Measurements from ENCODE around the gene FAM110A.

The FAM110A gene

GRCh38 chr20:870758-871157 lies 37.2 kb downstream of the FAM110A start:
- no CpG with 5 or more reads among the region's 3 CpGs for WGBS (ENCODE audit: insufficient coverage, insufficient read length)
- no peak for DNase-seq (ENCODE audit: low read depth, low spot score)
- H3K27me3 ChIP-seq (ENCODE audit: control insufficient read depth, insufficient read depth, low read length): no peaks in the 10 kb centered on the region

GRCh38 chr20:871436-871835 lies 37.9 kb downstream of the FAM110A start:
- no peaks in the 10 kb centered on the region for H3K4me1 ChIP-seq (ENCODE audit: control insufficient read depth, insufficient read depth, low read length)

More at GRCh38 chr20:870758-871157, 37.2 kb downstream of the FAM110A start:
- H3K27ac ChIP-seq (ENCODE audit: low read length): no peak overlapping the region
- no peak overlapping the region for H3K4me3 ChIP-seq (ENCODE audit: low read length)
- H3K4me1 ChIP-seq (ENCODE audit: control insufficient read depth, insufficient read depth, low read length): no peaks in the 10 kb centered on the region
- no peaks in the 10 kb centered on the region for H3K9me3 ChIP-seq (ENCODE audit: control insufficient read depth, insufficient read depth, low read length)
- H3K36me3 ChIP-seq (ENCODE audit: control insufficient read depth, insufficient read depth, low read length): no peaks in the 10 kb centered on the region

GRCh38 chr20:871948-872347 lies 38.4 kb downstream of the FAM110A start:
- no peaks in the 10 kb centered on the region for H3K27me3 ChIP-seq (ENCODE audit: control insufficient read depth, insufficient read depth, low read length)
- H3K27ac ChIP-seq (ENCODE audit: low read length): no peak overlapping the region
- no peak for DNase-seq (ENCODE audit: low read depth, low spot score)
- H3K9me3 ChIP-seq (ENCODE audit: control insufficient read depth, insufficient read depth, low read length): no peaks in the 10 kb centered on the region
- no CpG with 5 or more reads among the region's 2 CpGs for WGBS (ENCODE audit: insufficient coverage, insufficient read length)
- H3K36me3 ChIP-seq (ENCODE audit: control insufficient read depth, insufficient read depth, low read length): no peaks in the 10 kb centered on the region
- no peaks in the 10 kb centered on the region for H3K4me1 ChIP-seq (ENCODE audit: control insufficient read depth, insufficient read depth, low read length)
- H3K4me3 ChIP-seq (ENCODE audit: low read length): no peak overlapping the region

More at GRCh38 chr20:871436-871835, 37.9 kb downstream of the FAM110A start:
- no peaks in the 10 kb centered on the region for H3K36me3 ChIP-seq (ENCODE audit: control insufficient read depth, insufficient read depth, low read length)
- DNase-seq (ENCODE audit: low read depth, low spot score): no peak
- no peak overlapping the region for H3K27ac ChIP-seq (ENCODE audit: low read length)
- no peaks in the 10 kb centered on the region for H3K9me3 ChIP-seq (ENCODE audit: control insufficient read depth, insufficient read depth, low read length)
- H3K27me3 ChIP-seq (ENCODE audit: control insufficient read depth, insufficient read depth, low read length): no peaks in the 10 kb centered on the region
- H3K4me3 ChIP-seq (ENCODE audit: low read length): no peak overlapping the region

- peak; percentile 43 for DNase-seq (ENCODE audit: low read depth, low spot score)
- Histone ChIP-seq H3K27ac (ENCODE audit: low read length) (no peak overlapping the region), H3K27me3 (ENCODE audit: control insufficient read depth, insufficient read depth, low read length) (no peaks in the 10 kb centered on the region), H3K9me3 (ENCODE audit: control insufficient read depth, insufficient read depth, low read length) (no peaks in the 10 kb centered on the region), H3K4me3 (ENCODE audit: low read length) (no peak overlapping the region), H3K4me1 (ENCODE audit: control insufficient read depth, insufficient read depth, low read length) (no peaks in the 10 kb centered on the region), H3K36me3 (ENCODE audit: control insufficient read depth, insufficient read depth, low read length) (no peaks in the 10 kb centered on the region)
- no CpG with 5 or more reads among the region's 20 CpGs for WGBS (ENCODE audit: insufficient coverage, insufficient read length)
Observed at GRCh38 chr20:872855-873520, 39.5 kb downstream of the FAM110A start.

- no peak for DNase-seq (ENCODE audit: low read depth, low spot score)
- Histone ChIP-seq H3K4me3 (ENCODE audit: low read length) (no peak overlapping the region), H3K36me3 (ENCODE audit: control insufficient read depth, insufficient read depth, low read length) (no peaks in the 10 kb centered on the region), H3K4me1 (ENCODE audit: control insufficient read depth, insufficient read depth, low read length) (no peaks in the 10 kb centered on the region), H3K9me3 (ENCODE audit: control insufficient read depth, insufficient read depth, low read length) (no peaks in the 10 kb centered on the region), H3K27ac (ENCODE audit: low read length) (no peak overlapping the region), H3K27me3 (ENCODE audit: control insufficient read depth, insufficient read depth, low read length) (no peaks in the 10 kb centered on the region)
- WGBS (ENCODE audit: insufficient coverage, insufficient read length): no CpG with 5 or more reads among the region's 10 CpGs
Observed at GRCh38 chr20:873875-874607, 40.5 kb downstream of the FAM110A start.

- Histone ChIP-seq H3K36me3 (ENCODE audit: control insufficient read depth, insufficient read depth, low read length) (no peaks in the 10 kb centered on the region), H3K4me3 (ENCODE audit: low read length) (no peak overlapping the region), H3K9me3 (ENCODE audit: control insufficient read depth, insufficient read depth, low read length) (no peaks in the 10 kb centered on the region), H3K27me3 (ENCODE audit: control insufficient read depth, insufficient read depth, low read length) (no peaks in the 10 kb centered on the region), H3K27ac (ENCODE audit: low read length) (no peak overlapping the region), H3K4me1 (ENCODE audit: control insufficient read depth, insufficient read depth, low read length) (no peaks in the 10 kb centered on the region)
- DNase-seq (ENCODE audit: low read depth, low spot score): no peak
- WGBS (ENCODE audit: insufficient coverage, insufficient read length): no CpG with 5 or more reads among the region's 4 CpGs
Observed at GRCh38 chr20:875115-875514, 41.6 kb downstream of the FAM110A start.

- Histone ChIP-seq H3K27me3 (ENCODE audit: control insufficient read depth, insufficient read depth, low read length) (no peaks in the 10 kb centered on the region), H3K4me3 (ENCODE audit: low read length) (no peak overlapping the region), H3K36me3 (ENCODE audit: control insufficient read depth, insufficient read depth, low read length) (no peaks in the 10 kb centered on the region), H3K27ac (ENCODE audit: low read length) (no peak overlapping the region), H3K4me1 (ENCODE audit: control insufficient read depth, insufficient read depth, low read length) (no peaks in the 10 kb centered on the region), H3K9me3 (ENCODE audit: control insufficient read depth, insufficient read depth, low read length) (no peaks in the 10 kb centered on the region)
- WGBS (ENCODE audit: insufficient coverage, insufficient read length): no CpG with 5 or more reads among the region's 7 CpGs
- no peak for DNase-seq (ENCODE audit: low read depth, low spot score)
Observed at GRCh38 chr20:877814-878213, 44.3 kb downstream of the FAM110A start.

GRCh38 chr20:878511-879307 lies 45.2 kb downstream of the FAM110A start:
- DNase-seq (ENCODE audit: low read depth, low spot score): peak; percentile 27
- Histone ChIP-seq H3K4me3 (ENCODE audit: low read length) (no peak overlapping the region), H3K27ac (ENCODE audit: low read length) (no peak overlapping the region), H3K27me3 (ENCODE audit: control insufficient read depth, insufficient read depth, low read length) (no peaks in the 10 kb centered on the region), H3K9me3 (ENCODE audit: control insufficient read depth, insufficient read depth, low read length) (no peaks in the 10 kb centered on the region), H3K36me3 (ENCODE audit: control insufficient read depth, insufficient read depth, low read length) (no peaks in the 10 kb centered on the region), H3K4me1 (ENCODE audit: control insufficient read depth, insufficient read depth, low read length) (no peaks in the 10 kb centered on the region)
- WGBS (ENCODE audit: insufficient coverage, insufficient read length): no CpG with 5 or more reads among the region's 9 CpGs

- Histone ChIP-seq H3K27ac (ENCODE audit: low read length) (no peak overlapping the region), H3K27me3 (ENCODE audit: control insufficient read depth, insufficient read depth, low read length) (no peaks in the 10 kb centered on the region), H3K9me3 (ENCODE audit: control insufficient read depth, insufficient read depth, low read length) (no peaks in the 10 kb centered on the region), H3K4me1 (ENCODE audit: control insufficient read depth, insufficient read depth, low read length) (no peaks in the 10 kb centered on the region), H3K36me3 (ENCODE audit: control insufficient read depth, insufficient read depth, low read length) (no peaks in the 10 kb centered on the region), H3K4me3 (ENCODE audit: low read length) (no peak overlapping the region)
- no peak for DNase-seq (ENCODE audit: low read depth, low spot score)
- WGBS (ENCODE audit: insufficient coverage, insufficient read length): no CpG with 5 or more reads among the region's 4 CpGs
Observed at GRCh38 chr20:879626-880025, 46.1 kb downstream of the FAM110A start.

- no peaks in the 10 kb centered on the region for H3K9me3 ChIP-seq (ENCODE audit: control insufficient read depth, insufficient read depth, low read length)
- no peaks in the 10 kb centered on the region for H3K27me3 ChIP-seq (ENCODE audit: control insufficient read depth, insufficient read depth, low read length)
- no peak overlapping the region for H3K4me3 ChIP-seq (ENCODE audit: low read length)
- no peaks in the 10 kb centered on the region for H3K36me3 ChIP-seq (ENCODE audit: control insufficient read depth, insufficient read depth, low read length)
- no peak overlapping the region for H3K27ac ChIP-seq (ENCODE audit: low read length)
- WGBS (ENCODE audit: insufficient coverage, insufficient read length): no CpG with 5 or more reads among the region's 10 CpGs
- H3K4me1 ChIP-seq (ENCODE audit: control insufficient read depth, insufficient read depth, low read length): no peaks in the 10 kb centered on the region
- no peak for DNase-seq (ENCODE audit: low read depth, low spot score)
Observed at GRCh38 chr20:881051-881782, 47.7 kb downstream of the FAM110A start.

All from iPS DF 6.9 (cell line).